Fibroblast of lung (primary cell): ENCODE results near the gene LAMA1. TPM values are rescaled to one million over a fixed set of nuclear protein-coding genes. Genes with fewer than 3 reads are reported as not detected.

Experiments
- DNase-seq, 2 donors: peaks; one replicate each; pipeline versions ENCODE4 v3.0.0 to v3.0.0-alpha.2; 2010; ENCODE audit warnings: low read depth in 2 of 2
- H2AFZ ChIP-seq: 2 replicates; pipeline ENCODE4 v1.5.1; 2012; ENCODE audit warnings: low read length, control low read depth, inconsistent platforms
- H3K27ac ChIP-seq: 2 replicates; pipeline ENCODE4 v1.5.1; 2011; ENCODE audit warnings: low read length, control low read depth; ENCODE audit not compliant: insufficient read depth
- H3K27me3 ChIP-seq: 2 replicates; pipeline ENCODE4 v1.5.1; 2011; ENCODE audit warnings: mild to moderate bottlenecking, low read length; ENCODE audit not compliant: control insufficient read depth, insufficient read depth
- H3K36me3 ChIP-seq: 2 replicates; pipeline ENCODE4 v1.5.1; 2011; ENCODE audit warnings: low read length; ENCODE audit not compliant: control insufficient read depth, insufficient read depth
- H3K4me1 ChIP-seq: 2 replicates; pipeline ENCODE4 v1.5.1; 2011; ENCODE audit warnings: low read length; ENCODE audit not compliant: control insufficient read depth, insufficient read depth; ENCODE audit errors: extremely low read depth
- H3K4me2 ChIP-seq: 2 replicates; pipeline ENCODE4 v1.5.1; 2011; ENCODE audit warnings: low read length, control low read depth; ENCODE audit not compliant: insufficient read depth; ENCODE audit errors: extremely low read depth
- H3K4me3 ChIP-seq, 4 experiments: fragments of 200-600 bp in 1 of 4; sonication (generic) in 1 of 4; replicated peaks in 1 of 4; 2 replicates each; pipeline ENCODE4 v1.5.1; 2011 to 2016; ENCODE audit warnings: low read length in 4 of 4, low read depth in 3 of 4, mild to moderate bottlenecking in 3 of 4, control low read depth in 2 of 4, inconsistent platforms in 1 of 4, mixed read lengths in 1 of 4; ENCODE audit not compliant: insufficient read depth in 1 of 4; ENCODE audit errors: control extremely low read depth in 1 of 4
- H3K79me2 ChIP-seq: 2 replicates; pipeline ENCODE4 v1.5.1; 2012; ENCODE audit warnings: mild to moderate bottlenecking, low read length, inconsistent platforms; ENCODE audit not compliant: control insufficient read depth, insufficient read depth
- H3K9ac ChIP-seq: 2 replicates; pipeline ENCODE4 v1.5.1; 2011; ENCODE audit warnings: mild to moderate bottlenecking, low read length, control low read depth; ENCODE audit not compliant: insufficient read depth
- H3K9me3 ChIP-seq: 2 replicates; pipeline ENCODE4 v1.5.1; 2012; ENCODE audit warnings: low read depth, low read length; ENCODE audit not compliant: control insufficient read depth, insufficient read depth
- H4K20me1 ChIP-seq: 2 replicates; pipeline ENCODE4 v1.5.1; 2011; ENCODE audit warnings: low read length; ENCODE audit not compliant: control insufficient read depth, insufficient read depth; ENCODE audit errors: extremely low read depth
- EZH2 ChIP-seq: IDR thresholded peaks from 2 replicates; pipeline ENCODE4 v1.5.1; 2012; ENCODE audit warnings: low read length, control low read depth, mild to moderate bottlenecking; ENCODE audit errors: missing control alignments
- polyA plus RNA-seq, 2 donors: library from polyadenylated mRNA; depleted of rRNA in 1 of 2; stranded (reverse) in 1 of 2; unstranded in 1 of 2; fragments of >200 nt; gene quantifications; 2 replicates each; pipeline ENCODE4 v1.2.1, GENCODE V29; 2011 to 2012; ENCODE audit warnings: missing spikeins in 1 of 2
- total RNA-seq: library from RNA; depleted of rRNA; stranded (reverse); fragments of >200 nt; gene quantifications from 2 replicates; pipeline ENCODE4 v1.2.1, GENCODE V29; 2014
- TF ChIP-seq, protein P1 (sequence below), 2 donors: IDR thresholded peaks in 1 of 2; conservative IDR thresholded peaks in 1 of 2; 1 replicate in 1 of 2; 2 replicates in 1 of 2; pipeline ENCODE4 v1.5.1; 2011 to 2012; ENCODE audit warnings: low read length in 2 of 2, control low read depth in 1 of 2, inconsistent platforms in 1 of 2, low read depth in 1 of 2, mild to moderate bottlenecking in 1 of 2

Gene LAMA1
- total and polyA plus RNA-seq, 2 donors (not counting 1 experiment from before 2014, with no cell fraction given): 1.2 to 5.8 TPM

DNA sequence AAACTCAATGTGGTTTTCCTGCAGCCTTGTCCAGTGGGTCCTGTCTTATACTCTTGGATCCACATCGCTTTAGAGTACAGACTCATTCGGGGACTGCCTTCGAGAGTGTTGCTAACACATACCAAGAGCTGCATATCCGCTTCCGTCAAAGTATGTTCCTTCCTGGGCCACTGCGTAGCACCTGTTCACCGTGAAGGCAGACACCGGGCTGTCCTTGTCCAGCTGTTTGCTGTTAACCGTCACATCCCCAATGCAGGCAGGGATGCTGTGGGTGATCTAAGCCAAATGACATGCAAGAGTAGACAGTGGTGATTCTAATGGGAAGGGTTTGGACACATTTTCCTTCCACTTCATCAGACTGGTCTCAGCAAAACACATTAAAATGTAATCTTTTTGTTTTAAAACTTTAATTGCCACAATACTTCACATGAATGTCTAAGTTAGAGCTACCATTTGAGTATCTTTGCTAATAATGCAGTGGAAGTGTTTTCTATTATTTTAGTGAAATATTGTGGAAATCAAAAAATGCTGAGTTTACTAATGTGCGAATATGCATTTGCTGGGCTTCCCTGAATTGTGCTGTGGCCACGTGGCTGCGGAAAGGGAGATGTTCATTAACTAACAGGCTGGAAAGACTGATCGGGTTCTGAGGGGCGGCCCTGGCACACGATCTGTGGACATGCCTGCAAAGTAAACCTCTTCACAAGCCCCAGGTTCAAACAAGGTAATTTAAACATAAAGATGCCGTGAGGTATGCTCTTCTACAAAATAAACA, 169.1 kb downstream of the LAMA1 start:
- Histone ChIP-seq H3K4me2 (no peak overlapping the region), H3K27me3 (no peaks in the 10 kb centered on the region), H3K4me1 (no peaks in the 10 kb centered on the region), H3K27ac (no peak overlapping the region), H3K9me3 (no peaks in the 10 kb centered on the region), H2AFZ (no peak overlapping the region), H3K9ac (no peak overlapping the region), H4K20me1 (no peaks in the 10 kb centered on the region), H3K79me2 (no peaks in the 10 kb centered on the region), H3K36me3 (no peaks in the 10 kb centered on the region), H3K4me3 (no peak overlapping the region)
- peak in 1 of 2 donors; percentile 5 for DNase-seq
- TF ChIP-seq, protein P1, sequence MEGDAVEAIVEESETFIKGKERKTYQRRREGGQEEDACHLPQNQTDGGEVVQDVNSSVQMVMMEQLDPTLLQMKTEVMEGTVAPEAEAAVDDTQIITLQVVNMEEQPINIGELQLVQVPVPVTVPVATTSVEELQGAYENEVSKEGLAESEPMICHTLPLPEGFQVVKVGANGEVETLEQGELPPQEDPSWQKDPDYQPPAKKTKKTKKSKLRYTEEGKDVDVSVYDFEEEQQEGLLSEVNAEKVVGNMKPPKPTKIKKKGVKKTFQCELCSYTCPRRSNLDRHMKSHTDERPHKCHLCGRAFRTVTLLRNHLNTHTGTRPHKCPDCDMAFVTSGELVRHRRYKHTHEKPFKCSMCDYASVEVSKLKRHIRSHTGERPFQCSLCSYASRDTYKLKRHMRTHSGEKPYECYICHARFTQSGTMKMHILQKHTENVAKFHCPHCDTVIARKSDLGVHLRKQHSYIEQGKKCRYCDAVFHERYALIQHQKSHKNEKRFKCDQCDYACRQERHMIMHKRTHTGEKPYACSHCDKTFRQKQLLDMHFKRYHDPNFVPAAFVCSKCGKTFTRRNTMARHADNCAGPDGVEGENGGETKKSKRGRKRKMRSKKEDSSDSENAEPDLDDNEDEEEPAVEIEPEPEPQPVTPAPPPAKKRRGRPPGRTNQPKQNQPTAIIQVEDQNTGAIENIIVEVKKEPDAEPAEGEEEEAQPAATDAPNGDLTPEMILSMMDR (conservative IDR thresholded peaks at IDR 0.05 in 1 of 2, IDR thresholded peaks at IDR 0.05 in 1 of 2; ENCODE audit: low read depth in 1 of 2, low read length in 2 of 2): no peak
- no peak for TF ChIP-seq EZH2

DNA sequence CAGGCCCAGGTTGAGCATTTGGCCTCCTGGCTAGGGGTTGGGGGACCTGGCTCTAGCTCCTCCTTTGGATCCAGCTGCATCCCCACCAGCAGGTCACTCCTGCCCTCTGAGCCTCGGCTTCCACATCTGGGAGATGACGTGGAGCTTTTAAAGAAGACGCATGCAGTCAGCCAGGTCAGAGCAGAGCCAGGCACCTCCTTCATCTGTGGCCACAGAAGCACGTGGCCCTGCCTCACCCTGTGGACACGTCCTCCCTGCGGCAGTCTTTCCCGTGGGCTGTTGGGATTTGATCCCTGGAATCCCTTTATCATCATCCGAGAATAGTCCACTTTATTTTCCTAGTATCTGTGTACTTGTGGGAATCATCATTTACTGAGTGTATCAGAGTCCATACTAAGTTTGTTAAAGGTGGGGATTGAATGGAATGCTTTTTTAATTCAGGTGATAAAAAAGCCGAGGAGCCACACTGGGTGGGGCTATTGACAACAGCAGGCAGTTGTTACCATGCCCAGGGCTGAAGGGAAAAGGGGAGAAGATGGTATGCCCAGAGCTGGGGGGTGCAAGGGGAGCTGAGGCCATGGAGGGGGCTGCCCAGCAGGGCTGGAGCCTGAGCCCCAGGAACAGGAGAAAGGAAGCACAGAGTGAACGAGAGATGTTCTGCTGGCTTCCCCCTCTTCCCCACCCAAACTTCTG, 170.1 kb downstream of the LAMA1 start:
- no peaks in the 10 kb centered on the region for H3K9me3 ChIP-seq
- no peaks in the 10 kb centered on the region for H3K79me2 ChIP-seq
- H3K4me2 ChIP-seq: no peak overlapping the region
- TF ChIP-seq, protein P1 (conservative IDR thresholded peaks at IDR 0.05 in 1 of 2, IDR thresholded peaks at IDR 0.05 in 1 of 2; ENCODE audit: low read depth in 1 of 2, low read length in 2 of 2): no peak
- TF ChIP-seq EZH2: no peak
- no peak overlapping the region for H2AFZ ChIP-seq
- H3K4me1 ChIP-seq: no peaks in the 10 kb centered on the region
- no peaks in the 10 kb centered on the region for H4K20me1 ChIP-seq
- no peak overlapping the region for H3K9ac ChIP-seq
- no peaks in the 10 kb centered on the region for H3K36me3 ChIP-seq
- no peak for DNase-seq
- H3K27ac ChIP-seq: no peak overlapping the region
- no peak overlapping the region for H3K4me3 ChIP-seq
- H3K27me3 ChIP-seq: no peaks in the 10 kb centered on the region

DNA sequence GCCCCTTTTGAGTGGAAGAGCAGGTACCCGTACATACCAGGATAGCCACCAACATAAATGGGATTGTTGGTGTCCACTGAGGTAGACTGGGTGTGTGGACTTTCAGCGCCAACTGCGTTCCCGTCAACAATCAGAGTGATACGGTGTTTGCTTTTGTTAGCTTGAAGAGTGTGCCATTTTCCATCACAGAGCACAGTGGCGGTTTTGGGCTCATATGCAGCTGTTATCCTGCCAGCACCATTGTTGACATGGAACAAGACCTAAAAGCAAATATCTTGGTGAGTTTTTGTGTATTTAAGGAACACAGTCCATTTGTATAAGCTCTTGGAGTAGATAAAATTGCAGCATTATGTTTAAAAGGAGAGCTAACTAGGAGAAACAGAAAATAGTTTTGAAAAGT, 174.5 kb downstream of the LAMA1 start:
- no peak overlapping the region for H3K27ac ChIP-seq
- H3K9me3 ChIP-seq: no peaks in the 10 kb centered on the region
- TF ChIP-seq, protein P1 (conservative IDR thresholded peaks at IDR 0.05 in 1 of 2, IDR thresholded peaks at IDR 0.05 in 1 of 2; ENCODE audit: low read depth in 1 of 2, low read length in 2 of 2): no peak
- TF ChIP-seq EZH2: no peak
- no peaks in the 10 kb centered on the region for H3K36me3 ChIP-seq
- no peak overlapping the region for H3K4me2 ChIP-seq
- H3K4me1 ChIP-seq: no peaks in the 10 kb centered on the region
- no peak overlapping the region for H3K9ac ChIP-seq
- no peak for DNase-seq
- H2AFZ ChIP-seq: no peak overlapping the region
- H3K4me3 ChIP-seq: no peak overlapping the region
- H4K20me1 ChIP-seq: no peaks in the 10 kb centered on the region
- no peaks in the 10 kb centered on the region for H3K79me2 ChIP-seq
- H3K27me3 ChIP-seq: no peaks in the 10 kb centered on the region
